HS-5 (cell line): ENCODE results near the gene OR8B3.
"Not testable (repeated sequence)": the region's sequence is repeated elsewhere in the genome, so short reads cannot be mapped to it uniquely, and the experiment has no call there.

Experiments
- DNase-seq: peaks from one replicate; pipeline ENCODE4 v3.0.0-alpha.2; 2012; ENCODE audit warnings: low read depth

Gene OR8B3, protein sequence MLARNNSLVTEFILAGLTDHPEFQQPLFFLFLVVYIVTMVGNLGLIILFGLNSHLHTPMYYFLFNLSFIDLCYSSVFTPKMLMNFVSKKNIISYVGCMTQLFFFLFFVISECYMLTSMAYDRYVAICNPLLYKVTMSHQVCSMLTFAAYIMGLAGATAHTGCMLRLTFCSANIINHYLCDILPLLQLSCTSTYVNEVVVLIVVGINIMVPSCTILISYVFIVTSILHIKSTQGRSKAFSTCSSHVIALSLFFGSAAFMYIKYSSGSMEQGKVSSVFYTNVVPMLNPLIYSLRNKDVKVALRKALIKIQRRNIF

DNA sequence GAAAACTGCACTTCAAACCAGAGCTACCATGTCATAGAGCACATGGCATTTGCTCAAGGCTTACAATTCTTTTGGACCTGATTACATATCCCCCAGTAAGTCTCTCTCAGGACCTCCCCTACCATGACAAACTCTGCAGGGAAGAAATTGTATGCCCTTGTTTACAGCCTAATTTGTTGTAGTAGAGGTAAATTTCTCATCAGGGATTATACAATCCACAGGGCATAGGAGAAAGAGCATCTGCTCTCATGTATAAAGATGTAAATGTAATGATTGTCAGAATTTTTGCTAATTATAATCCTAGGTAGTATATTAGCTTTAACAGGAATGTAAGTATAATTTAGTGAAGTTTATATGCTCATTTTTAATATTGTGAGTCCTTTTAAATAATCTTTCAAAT lies at the start of gene OR8B3:
TSS of gene OR8B3 (minus strand) at position 101 of the 400 bp plus-strand sequence. CDS start 1,673 bp downstream, outside the sequence.
- no peak for DNase-seq

DNA sequence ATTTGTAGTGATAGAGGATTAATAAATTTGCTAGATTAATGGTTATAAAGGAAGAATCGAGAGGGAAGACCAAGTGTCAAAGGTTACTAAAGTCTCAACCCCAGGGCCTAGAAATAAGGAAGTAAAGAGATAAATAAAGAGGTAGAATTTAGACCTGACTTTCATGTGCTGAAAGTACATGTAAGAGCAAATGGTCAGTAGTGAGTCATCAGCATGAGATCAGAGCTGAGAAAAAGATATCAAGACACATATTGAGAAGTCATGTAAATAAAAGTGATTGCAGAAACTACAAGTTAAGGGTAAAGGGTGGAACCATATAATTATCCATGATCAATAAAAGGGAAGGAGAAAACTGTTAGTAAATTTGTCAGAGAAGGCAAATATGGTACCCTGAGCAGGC lies 48.1 kb upstream of the OR8B3 start:
- no peak for DNase-seq

DNA sequence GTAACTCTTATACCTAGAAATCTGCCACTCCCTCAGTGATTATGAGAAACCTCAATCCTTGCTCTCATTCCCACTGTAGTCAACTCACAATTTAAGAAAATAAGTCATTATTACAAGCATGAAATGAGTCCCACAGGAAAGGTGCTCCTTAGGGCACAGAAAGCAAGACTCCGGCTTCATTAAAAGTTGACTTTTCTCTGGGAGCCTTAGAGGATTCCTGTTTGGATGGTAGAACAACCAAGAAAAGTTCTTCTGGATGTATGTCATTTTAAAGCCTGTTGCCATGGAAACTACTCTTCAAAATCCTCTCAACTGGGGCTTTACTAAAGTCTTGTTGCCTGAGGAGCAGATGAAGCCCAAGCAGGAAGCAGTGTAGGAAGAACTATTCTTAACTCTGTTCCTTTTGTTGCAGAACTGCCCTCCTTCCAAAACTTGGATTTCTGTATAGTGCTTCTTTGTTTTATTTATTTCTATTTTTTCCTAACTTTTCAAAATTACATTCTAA lies 46.9 kb upstream of the OR8B3 start, which contains the start of gene OR8B8:
TSS of gene OR8B8 (minus strand) at position 51 of the 505 bp plus-strand sequence. CDS start 4,611 bp downstream, outside the sequence.
- DNase-seq, result no peak

DNA sequence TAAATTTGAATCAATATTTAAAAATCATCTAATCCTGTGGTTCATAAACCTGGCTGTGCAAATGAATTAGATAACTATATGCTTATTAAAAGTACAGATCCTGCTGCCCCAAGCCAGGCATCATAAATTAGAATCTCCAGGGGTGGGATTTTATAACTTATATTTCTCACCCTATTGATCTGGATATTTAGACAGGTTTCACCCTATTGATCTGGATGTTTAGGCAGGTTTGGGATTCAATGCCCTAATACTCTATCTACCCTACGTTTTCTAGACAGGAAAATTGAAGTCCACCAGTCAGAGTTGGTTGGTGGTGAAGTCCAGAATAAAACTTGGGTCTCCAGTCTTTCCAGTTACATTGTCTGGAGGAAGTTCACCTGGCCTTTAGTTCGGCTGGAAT lies 44.0 kb upstream of the OR8B3 start:
- DNase-seq, result no peak

DNA sequence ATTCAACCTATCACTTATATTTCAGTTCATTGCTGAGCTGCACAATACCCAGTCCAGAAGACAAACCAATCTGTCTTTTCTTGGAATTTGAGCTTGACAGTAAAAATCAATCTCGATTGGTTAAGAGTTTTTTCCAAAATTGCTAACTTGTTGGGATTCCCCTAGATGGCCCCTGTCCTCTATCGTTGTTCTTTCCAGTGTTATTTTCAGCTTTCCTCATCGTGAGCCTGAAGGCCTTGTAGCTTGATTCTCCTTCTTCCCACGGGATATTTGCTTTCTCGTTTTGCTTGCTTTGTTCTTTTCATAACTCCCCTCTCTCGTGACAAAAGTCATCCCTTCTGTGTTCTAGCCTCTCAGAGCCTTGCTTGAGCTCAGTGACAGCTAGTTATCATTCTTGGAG lies 43.6 kb upstream of the OR8B3 start:
- no peak for DNase-seq

DNA sequence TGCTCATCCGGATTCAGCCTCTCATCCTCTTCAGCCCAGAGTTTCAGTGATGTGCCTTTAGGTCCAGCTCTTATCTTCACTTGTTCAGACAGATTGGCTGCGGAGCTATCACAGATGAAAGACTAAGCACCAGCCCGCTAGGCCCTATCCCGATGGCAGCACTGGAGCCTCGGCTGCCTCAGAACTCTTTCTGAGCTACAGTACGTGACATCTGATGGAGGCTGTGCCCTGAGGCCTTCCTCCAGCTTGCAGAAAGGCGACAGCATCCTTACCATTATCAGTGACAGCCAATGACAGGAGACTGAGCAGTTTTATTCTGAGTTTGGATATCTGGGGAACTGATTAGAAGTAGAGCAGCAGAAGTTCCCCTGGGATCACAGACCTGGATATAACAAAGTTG lies 42.7 kb upstream of the OR8B3 start:
- no peak for DNase-seq

GRCh38 chr11:124441081-124441480 lies 42.3 kb upstream of the OR8B3 start:
- no peak for DNase-seq

GRCh38 chr11:124440608-124441007 lies 41.8 kb upstream of the OR8B3 start:
- DNase-seq, result no peak

DNA sequence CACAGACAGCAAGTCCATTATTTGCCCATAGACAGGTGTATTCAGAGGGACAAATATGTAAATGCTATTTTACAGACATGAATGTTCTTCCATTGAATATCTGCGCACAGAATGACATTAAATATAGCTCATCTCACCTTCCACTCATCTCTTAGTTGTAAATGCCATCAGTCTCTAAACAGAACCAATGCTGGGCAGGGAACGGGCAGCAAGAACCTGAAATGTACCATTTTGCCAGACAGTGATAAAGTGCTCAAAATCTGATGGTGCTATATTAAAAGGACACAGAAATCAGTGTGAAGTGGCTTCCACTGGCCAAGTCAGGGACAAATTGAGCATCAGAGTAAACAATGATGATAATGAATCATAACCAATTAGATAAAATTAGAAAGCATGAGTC lies 35.9 kb upstream of the OR8B3 start:
- no peak for DNase-seq

- DNase-seq, result no peak
Observed at GRCh38 chr11:124429599-124429998, 30.8 kb upstream of the OR8B3 start.

GRCh38 chr11:124424384-124424921 lies 25.6 kb upstream of the OR8B3 start, which contains the start of gene OR8B4:
OR8B4 (minus strand) TSS chr11:124424871; CDS start chr11:124424871, 0 bp downstream.
- DNase-seq, result no peak

- DNase-seq, result no peak
Observed at GRCh38 chr11:124421043-124421442, 22.2 kb upstream of the OR8B3 start.

DNA sequence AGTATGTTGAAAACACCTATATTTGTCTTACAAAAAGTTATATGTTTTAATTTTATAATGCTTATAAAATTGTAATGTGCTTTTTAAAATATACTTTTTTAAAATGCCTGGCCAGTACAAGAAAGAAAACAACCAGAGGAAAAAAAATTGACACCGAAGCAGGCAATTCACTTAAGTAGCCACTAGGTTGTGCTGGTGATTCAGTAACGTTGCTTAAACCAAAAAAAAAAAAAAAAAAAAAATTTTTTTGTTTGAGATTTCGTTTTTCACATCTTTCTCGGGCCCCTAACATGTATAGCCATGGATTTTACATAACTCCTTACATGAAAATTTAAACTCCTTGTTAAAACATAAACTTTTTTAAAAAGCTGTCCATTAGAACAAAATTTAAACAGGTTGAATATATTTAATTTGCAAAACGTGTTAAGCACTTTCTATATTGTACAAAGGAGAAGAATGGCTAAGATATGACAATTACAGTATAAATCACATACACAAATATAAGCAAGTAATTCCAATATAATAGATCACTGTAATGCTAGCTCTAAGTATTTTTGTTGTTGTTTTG lies 16.6 kb upstream of the OR8B3 start:
- DNase-seq, result no peak

DNA sequence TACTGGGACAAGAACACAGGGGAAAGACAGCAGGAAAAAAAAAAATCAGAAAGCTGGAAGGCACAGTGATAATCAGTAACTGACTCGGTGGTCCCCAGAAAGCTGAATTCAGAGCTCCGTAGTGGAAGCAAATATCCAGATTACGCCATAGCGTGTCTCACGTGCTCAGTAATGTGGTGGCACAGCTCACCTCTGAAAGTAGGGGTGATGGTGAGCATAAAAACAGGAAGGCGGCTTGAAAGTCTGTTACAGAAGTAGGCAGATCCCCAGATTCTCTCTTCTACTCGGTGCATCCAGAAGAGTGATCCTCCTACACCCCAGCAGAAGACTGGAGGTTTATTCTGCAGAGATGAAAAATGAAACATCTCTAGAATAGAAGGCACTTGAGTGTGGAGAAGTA lies 11.1 kb upstream of the OR8B3 start:
- no peak for DNase-seq

GRCh38 chr11:124405581-124405980 lies 6.8 kb upstream of the OR8B3 start:
- no peak for DNase-seq

- DNase-seq, result not testable (repeated sequence)
Observed at GRCh38 chr11:124403186-124403585, 4.4 kb upstream of the OR8B3 start.

DNA sequence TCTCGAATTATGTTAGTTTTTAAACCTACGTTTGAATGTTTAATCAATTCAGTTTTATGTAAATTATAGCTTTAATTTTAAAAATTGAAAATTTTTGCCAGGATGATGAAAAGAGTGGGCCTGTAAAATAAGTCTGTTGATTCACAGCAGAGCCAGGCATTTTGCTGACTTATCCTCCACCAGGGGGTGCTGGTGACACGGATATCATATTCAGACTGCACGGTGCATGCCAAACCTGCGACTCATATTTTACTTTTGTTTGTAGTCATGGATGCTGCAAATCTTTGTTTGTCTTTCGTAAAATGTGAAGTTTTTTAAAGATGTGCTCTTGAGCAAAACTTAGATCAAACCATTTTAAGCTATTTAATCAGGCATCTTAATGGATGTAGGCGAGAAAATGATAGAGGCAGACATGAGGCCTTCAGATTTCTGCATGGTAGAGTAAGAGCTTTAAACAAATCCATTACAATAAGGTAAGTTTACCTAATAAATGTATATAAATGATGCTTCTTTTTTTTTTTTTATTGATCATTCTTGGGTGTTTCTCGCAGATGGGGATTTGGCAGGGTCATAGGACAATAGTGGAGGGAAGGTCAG lies 3.6 kb upstream of the OR8B3 start:
- DNase-seq, result peak; percentile 69

DNA sequence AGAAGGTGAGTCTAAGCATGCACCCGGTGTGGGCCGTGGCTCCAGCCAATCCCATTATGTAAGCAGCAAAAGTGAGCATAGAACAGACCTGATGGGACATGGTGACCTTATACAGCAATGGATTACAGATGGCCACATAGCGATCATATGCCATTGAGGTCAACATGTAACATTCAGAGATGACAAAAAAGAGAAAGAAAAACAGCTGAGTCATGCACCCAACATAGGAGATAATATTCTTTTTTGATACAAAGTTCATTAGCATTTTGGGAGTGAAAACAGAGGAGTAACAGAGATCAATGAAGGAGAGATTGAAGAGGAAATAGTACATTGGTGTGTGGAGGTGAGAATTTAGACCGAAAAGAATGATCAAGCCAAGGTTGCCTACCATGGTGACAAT lies 2.0 kb downstream of the OR8B3 start:
- DNase-seq, result not testable (repeated sequence)

GRCh38 chr11:124394408-124394807 lies 4.4 kb downstream of the OR8B3 start:
- DNase-seq, result no peak

GRCh38 chr11:124384399-124384798 lies 14.4 kb downstream of the OR8B3 start, which contains the start of gene OR8B2:
OR8B2 (minus strand) TSS chr11:124384499; CDS start chr11:124383343, 1,156 bp downstream.
- DNase-seq, result no peak

- not testable (repeated sequence) for DNase-seq
Observed at GRCh38 chr11:124382857-124383256, 16.0 kb downstream of the OR8B3 start.

DNA sequence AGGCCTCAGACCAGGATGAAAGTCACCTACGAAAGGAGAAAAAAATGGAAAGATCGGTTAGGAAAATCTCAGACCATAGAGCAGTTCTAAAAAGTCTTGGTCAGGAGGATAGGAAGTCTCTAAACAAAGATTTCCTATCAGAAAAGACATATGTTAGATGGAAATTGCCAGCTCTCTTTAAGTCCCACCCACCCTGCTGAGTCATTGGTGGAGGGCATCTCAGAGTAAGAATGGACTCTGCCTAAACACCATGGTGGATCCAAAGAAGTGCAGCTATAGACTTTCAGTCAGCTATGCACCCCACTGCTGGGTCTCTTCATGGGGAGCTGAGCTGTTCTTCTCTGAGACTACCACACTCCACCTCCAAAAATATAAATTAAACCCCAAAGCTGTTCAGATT lies 18.2 kb downstream of the OR8B3 start:
- no peak for DNase-seq

DNA sequence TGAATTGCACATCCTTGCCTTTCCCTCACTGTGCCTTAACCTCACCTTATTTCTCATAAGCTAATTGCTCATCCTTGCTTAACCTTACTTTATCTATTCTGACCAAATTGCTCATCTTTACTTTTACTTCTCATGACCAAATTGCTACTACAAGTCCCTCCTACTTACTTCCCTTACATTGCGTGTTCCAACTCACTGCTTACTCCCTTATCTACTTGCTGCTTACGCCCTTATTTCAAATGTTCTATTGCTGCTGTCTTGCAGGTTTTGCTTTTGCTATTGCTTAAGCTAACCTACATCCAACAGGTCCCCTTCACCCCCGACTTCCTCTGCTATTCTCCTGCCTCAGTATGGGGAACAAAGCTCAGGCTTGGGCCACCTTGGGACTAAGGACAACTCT lies 22.5 kb downstream of the OR8B3 start:
- no peak for DNase-seq
